GM18951 (cell line): ENCODE data around the gene RUBCNL.
"Not testable (repeated sequence)": the region's sequence is repeated elsewhere in the genome, so short reads cannot be mapped to it uniquely, and the experiment has no call there.

ENCODE experiments used
- POLR2A ChIP-seq: IDR thresholded peaks from 4 replicates; pipeline ENCODE4 v1.6.1; 2011; ENCODE audit warnings: mild to moderate bottlenecking; ENCODE audit not compliant: insufficient read length, insufficient read depth; ENCODE audit errors: extremely low read depth
- in situ Hi-C: fragments of 300-500 bp; cut with MboI; formaldehyde crosslinking; loops from one replicate; pipeline ENCODE4 v1.12.0; 2022; ENCODE audit warnings: low sequenced_read_pairs, mixed read lengths, inconsistent platforms; ENCODE audit not compliant: unreplicated experiment

The RUBCNL gene, protein sequence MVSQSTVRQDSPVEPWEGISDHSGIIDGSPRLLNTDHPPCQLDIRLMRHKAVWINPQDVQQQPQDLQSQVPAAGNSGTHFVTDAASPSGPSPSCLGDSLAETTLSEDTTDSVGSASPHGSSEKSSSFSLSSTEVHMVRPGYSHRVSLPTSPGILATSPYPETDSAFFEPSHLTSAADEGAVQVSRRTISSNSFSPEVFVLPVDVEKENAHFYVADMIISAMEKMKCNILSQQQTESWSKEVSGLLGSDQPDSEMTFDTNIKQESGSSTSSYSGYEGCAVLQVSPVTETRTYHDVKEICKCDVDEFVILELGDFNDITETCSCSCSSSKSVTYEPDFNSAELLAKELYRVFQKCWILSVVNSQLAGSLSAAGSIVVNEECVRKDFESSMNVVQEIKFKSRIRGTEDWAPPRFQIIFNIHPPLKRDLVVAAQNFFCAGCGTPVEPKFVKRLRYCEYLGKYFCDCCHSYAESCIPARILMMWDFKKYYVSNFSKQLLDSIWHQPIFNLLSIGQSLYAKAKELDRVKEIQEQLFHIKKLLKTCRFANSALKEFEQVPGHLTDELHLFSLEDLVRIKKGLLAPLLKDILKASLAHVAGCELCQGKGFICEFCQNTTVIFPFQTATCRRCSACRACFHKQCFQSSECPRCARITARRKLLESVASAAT

DNA sequence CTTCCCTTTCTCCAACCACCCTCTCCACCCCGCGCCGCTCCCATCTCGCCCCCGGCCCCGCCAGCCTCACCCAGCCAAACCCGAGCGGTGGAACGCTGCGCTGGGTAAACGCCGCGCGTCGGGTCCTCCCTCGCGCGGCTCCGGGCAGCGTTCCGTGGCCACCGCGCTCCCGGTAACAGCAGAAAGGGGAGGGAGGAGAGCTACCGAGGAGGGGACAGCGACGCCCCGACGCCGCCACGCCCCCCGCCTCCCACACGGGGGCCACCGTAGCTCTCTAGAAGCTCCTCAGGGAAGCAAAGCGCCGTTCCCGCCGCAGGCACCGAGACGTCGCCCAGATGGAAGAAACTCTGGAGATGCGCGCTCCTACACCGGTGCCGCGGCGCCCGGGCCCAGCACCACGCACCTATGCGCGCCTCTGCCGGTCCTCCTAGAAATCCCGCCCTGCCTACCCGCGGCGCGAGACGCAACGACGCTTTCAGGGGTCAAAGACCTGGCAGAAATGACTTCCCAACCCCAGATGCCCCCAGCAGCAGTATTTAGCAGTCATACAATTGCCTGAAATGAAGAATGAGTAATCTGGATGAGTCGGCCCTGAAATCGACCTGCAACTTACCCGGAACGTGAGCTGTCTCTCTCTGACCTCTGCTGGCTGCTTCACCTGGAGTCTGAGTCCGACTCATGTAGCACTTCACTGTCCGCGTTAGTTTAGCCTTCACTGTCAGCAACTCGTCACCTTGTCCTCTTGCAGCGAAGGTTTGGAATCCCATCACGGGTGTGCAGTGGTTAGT is at the start of gene RUBCNL:
Gene RUBCNL, minus strand, starts transcription at position 189 of the 788 bp plus-strand sequence. CDS start 14,777 bp downstream, outside the sequence.
- peak; percentile 40 for TF ChIP-seq POLR2A
- in situ Hi-C loops, result no loop called here

DNA sequence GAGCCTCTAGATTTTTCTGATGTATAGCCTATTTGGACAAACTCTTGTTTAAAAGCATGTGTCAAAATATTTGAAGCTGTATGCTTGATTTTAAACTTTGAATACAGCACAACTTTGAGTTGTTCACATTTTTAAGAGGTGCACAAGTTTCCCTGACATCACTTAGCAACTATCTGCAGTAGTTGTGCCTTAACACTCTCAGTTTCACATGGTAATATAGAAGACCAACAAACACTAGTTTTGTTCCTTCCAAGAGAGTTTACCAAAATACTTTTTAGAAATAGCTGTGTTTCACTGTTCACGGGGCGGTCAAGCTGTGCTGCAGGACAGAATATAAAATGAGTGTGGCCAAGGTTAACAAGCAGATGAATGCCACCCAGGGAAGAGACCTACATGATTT is 42.5 kb upstream of the RUBCNL start:
- in situ Hi-C loops, result not testable (repeated sequence)

DNA sequence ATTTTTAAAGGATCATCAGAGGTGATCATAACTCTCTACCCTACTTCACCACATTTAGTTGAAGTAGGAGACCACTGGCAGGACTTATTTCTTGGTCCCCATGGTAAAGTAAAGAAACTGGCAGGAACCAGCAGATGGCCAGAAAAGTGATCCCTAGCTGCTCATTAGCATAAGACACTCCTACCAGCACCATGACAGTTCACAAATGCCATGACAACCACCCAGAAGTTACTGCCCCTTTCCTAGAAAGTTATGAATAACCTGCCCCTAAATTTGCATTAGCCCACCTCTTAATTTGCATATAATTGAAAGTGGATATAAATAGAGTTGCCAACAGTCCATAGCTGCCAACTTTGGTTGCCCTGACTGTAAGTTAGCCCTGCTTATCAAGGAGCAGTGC is 18.4 kb upstream of the RUBCNL start:
- TF ChIP-seq POLR2A, result no peak
- in situ Hi-C loops, result no loop called here

DNA sequence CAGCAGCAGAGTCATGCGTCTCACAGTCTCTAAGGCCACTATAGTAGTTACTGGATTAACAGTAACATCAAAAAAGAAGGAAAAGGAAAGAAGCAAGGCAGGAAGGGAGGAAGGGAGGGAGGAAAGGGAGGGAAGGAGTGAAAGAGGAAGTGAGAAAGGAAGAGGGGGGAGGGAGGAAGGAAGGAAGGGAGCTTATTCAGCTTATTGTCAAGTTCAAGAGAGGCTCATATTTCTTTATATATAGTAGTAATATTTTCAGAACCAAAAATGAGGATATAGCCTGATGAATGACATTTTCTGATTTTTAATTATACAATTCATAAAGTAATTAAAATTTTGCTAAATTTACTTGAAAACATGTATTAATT is 17.7 kb upstream of the RUBCNL start:
- in situ Hi-C loops, result no loop called here
- TF ChIP-seq POLR2A, result no peak

DNA sequence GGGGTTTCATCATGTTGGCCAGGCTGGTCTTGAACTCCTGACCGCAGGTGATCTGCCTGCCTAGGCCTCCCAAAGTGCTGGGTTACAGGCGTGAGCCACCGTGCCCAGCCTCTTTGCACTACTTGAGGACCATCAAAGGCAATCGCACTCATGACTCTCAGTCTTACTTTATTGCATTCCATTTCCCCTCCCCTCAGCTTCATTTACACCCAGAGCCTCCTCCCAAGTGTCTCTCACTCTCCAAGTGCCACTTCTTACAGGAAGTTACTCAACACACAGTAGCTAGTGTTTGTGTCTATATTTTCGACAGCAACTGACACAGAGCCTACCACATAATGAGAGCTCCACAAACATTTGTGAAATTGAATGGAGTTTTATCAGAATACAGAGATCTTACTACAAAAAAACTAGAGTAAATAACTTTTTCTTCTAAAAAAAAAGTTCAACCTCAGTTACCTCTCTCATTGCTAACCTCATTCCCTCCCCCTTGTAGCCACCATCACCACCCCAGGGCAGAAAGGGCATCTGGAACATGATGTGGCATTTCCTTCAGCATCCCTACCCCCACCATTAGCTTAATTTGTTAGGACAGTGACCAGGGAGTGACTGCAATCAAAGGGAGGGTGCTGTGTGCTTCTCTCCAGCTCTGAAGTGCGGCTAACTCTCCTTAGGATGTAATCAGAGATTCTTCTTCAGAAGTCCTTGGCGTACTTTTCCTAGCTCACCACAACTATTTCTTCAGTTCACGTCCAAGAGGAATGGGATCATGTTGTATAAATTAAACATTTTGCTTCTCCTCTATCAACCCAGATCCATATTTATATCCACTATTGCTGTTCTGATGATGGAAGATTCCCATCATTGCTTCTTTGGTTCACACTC is 17.0 kb upstream of the RUBCNL start:
- TF ChIP-seq POLR2A, result no peak
- in situ Hi-C loops, result no loop called here

DNA sequence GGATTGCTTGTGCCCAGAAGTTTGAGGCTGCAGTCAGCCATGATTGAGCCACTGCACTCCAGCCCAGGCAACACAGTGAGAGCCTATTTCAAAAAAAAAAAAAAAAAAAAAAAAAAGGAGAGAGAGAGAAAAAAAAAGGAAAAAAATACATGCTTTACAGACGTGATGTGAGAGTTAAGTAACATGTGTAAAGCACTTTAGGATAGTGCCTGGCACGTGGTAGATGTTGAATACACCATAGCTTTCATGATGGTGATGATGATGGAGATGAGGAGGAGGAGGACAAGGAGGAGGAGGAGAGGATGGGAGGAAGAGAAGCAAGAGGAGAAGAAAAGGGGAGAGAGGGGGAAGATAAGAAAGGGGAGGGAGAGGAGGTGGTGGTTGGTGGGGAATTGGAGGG is 15.1 kb upstream of the RUBCNL start:
- no peak for TF ChIP-seq POLR2A
- in situ Hi-C loops, result no loop called here

DNA sequence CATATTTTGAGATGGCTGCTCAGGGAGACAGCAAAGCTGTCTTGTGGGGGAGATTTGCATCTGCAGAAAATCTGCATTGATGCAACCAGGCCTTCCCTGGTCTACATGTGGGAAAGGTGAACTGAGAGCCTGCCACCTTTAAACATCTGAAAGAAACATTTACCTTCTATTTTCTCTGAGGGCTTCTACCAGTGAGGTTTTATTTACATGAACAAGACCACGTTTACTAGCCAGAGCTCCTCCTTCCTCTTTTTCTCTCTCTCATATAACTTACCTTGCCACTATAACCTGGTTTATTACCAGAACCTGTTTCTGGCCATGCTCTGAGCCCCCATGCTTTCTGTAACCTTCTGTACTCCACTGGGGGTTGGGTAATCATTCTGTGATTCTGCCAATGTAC is 14.4 kb upstream of the RUBCNL start:
- in situ Hi-C loops, result no loop called here
- TF ChIP-seq POLR2A, result no peak

DNA sequence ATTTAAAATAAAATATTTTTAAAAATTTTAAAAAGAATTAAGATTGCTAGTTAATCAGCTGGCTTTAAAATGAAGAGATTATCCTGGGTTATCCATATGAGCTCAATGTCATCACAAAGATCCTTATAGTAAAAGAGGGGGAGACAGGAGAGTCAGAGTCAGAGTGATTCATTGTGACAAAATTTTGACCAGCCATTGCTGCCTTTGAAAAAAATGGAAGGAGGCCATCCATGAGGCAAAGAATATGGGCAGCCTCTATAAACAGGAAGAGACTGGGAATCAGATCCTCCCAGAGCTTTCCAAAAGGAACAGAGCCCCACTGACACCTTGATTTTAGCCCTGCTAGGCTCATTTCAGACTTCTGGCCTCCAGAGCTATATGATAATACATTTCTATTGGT is 9.3 kb upstream of the RUBCNL start:
- in situ Hi-C loops, result no loop called here
- no peak for TF ChIP-seq POLR2A

DNA sequence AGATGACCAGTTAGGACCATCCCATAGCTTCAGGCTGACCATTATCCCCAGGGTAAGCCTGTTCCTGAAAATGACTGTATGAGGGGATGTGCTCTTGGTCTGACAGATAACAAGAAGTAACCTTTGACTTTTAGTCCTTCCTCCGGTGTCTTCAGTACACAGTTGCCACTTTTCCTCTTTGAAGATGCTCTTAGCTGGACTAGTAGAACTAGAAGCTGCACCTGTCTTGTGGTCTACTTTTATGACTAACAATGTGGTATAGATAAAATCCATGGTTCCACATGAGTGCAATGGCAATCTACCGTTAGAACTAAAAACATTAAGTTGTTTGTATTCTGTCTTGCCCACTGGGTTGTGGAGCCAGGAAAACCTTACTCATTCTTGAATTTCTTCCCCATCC is 5.9 kb upstream of the RUBCNL start:
- in situ Hi-C loops, result no loop called here
- TF ChIP-seq POLR2A, result no peak

DNA sequence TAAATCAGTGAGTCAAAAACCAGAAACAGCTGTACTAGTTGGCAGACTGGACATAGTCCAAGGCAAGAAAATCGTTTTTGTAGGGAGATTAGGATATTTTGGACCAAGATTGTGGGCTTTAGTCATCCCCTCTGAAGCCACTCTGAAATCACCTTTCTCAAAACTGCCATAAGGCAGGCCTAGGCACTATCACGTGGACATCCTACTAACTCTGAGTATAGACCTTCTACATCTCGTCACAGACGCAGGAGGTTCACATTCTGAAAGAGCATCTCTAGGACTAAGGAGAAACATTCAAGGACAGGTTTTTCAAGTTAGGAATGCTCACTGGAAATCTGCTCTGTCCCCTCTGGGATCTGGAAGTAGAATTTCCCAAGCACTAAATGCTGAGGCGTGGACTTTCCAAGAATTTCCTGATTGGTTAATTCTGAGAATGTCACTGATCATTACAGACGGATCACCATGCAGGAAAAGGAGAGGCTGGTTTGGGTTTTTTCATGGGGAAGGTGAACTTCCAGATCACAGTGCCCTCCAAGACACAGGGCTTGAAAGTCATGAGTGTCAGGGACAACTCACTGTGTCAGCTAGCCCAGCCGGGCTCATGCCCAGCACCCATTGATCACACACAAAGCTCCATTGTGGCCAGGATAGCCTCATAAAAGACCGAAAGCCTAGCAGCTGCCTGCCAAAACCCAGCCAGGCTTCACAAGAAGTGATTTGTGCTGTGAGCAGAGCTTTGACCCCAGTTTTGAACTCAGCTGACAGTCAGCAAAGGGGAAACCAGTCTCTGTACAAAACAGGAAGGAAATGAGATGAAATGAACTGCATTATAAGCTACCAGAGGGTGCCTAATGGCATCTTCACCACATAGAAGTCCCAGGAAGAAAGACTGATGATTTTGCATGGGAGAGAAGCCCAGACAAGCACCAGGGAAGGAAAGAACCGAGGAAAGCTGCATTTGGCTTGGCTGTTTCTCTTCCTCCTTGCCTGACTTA is 2.7 kb upstream of the RUBCNL start:
- TF ChIP-seq POLR2A, result no peak
- in situ Hi-C loops, result no loop called here

DNA sequence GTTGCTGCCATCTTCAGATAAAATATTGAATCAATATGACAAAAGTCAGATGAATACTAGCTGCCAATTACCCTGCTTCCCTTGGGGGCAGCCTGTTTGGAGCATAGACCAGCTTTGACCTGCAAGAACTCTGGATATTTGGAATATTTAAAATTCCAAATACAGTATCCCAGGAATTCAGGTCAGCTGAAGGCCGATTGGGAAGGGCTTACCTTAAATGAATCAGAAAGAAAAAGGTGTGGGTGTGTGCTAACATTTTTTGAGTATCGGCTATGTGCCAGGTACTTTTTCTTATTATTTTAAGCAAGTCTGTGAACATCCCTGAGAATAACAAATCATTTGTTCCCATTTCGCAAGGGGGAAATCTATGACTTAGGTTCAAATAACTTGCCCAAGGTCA is 1.8 kb upstream of the RUBCNL start:
- in situ Hi-C loops, result no loop called here
- TF ChIP-seq POLR2A, result no peak

DNA sequence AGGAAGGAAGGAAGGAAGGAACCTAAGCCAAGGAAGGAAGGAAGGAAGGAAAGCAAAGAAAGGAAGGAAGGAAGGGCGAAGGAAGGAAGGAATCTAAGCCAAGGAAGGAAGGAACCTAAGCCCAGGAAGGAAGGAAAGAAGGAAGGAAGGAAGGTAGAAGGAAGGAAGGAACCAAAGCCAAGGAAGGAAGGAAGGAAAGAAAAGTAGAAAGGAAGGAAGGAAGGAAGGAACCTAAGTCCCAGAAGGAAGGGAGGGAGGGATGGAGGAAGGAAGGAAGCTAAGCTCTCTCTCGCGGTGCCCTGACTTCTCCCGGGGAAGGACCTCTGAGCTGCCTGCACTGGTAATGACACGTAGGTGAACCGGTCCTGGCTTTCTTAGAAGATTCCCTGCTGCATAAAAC is 1.3 kb upstream of the RUBCNL start:
- in situ Hi-C loops, result no loop called here
- TF ChIP-seq POLR2A, result no peak
